HepG2 (cell line): ENCODE data around the gene SERINC5. TPM values are rescaled to one million over a fixed set of nuclear protein-coding genes. Genes with fewer than 3 reads are reported as not detected.
A peak's percentile ranks its signal among the peaks of the same experiment; 100 is the strongest.

ENCODE experiments used
- ATAC-seq: fragments of 200-7000 bp; cut with Tn5 transposase; 3 replicates; pipeline ENCODE4 v1.9.1; 2020; ENCODE audit warnings: mild to moderate bottlenecking, moderate library complexity
- BruUV-seq: library from RNA; stranded (reverse); fragments of 400-500 nt; replicated peaks from 2 replicates; lab custom pipeline; 2021; lab: Mats Ljungman, UMichigan
- CTCF ChIA-PET: fragments of 300-600 bp; formaldehyde crosslinking; extraction: SDS; loops from one replicate; lab custom pipeline; 2021; ENCODE audit warnings: low total read pairs, inconsistent platforms, low intra/inter-chr PET ratio; lab: Yijun Ruan, JAX
- POLR2A ChIA-PET: fragments of 350-600 bp; sonication (Branson Sonifier 250); formaldehyde crosslinking; loops from one replicate; lab custom pipeline; 2020; ENCODE audit warnings: antibody characterized with exemption, inconsistent platforms; lab: Yijun Ruan, JAX
- DNase-seq: peaks from one replicate; pipeline ENCODE4 v3.0.0-alpha.2; 2015; ENCODE audit warnings: low spot score
- FAIRE-seq: peaks from 3 replicates; lab custom pipeline; 2011; peaks lifted over from hg19 to GRCh38; lab: Jason Lieb, UNC
- H2AFZ ChIP-seq: one replicate; pipeline ENCODE4 v1.6.1; 2011; ENCODE audit warnings: low read length, inconsistent platforms
- H3K27ac ChIP-seq: fragments of 300-600 bp; 3 replicates; pipeline ENCODE4 v1.8.0; 2011; ENCODE audit warnings: mixed run types, mild to moderate bottlenecking, mixed read lengths, low read length, inconsistent platforms; ENCODE audit not compliant: insufficient read depth; ENCODE audit errors: extremely low read length
- H3K27me3 ChIP-seq, 2 experiments: fragments of 200-600 bp in 1 of 2; 2 replicates in 1 of 2; 3 replicates in 1 of 2; pipeline versions ENCODE4 v1.6.0 to v1.8.0; 2011; ENCODE audit warnings: low read length in 2 of 2, mild to moderate bottlenecking in 2 of 2, moderate library complexity in 2 of 2, inconsistent platforms in 1 of 2; ENCODE audit not compliant: insufficient read depth in 2 of 2, control insufficient read depth in 1 of 2
- H3K36me3 ChIP-seq, 2 experiments: fragments of 200-600 bp in 1 of 2; replicated peaks in 1 of 2; 2 replicates in 1 of 2; 3 replicates in 1 of 2; pipeline versions ENCODE4 v1.5.1 to v1.8.0; 2011; ENCODE audit warnings: low read length in 2 of 2, inconsistent platforms in 1 of 2; ENCODE audit not compliant: insufficient read depth in 2 of 2, control insufficient read depth in 1 of 2
- H3K4me1 ChIP-seq: 2 replicates; pipeline ENCODE4 v1.5.1; 2012; ENCODE audit warnings: low read length, inconsistent platforms; ENCODE audit not compliant: insufficient read depth
- H3K4me2 ChIP-seq: 2 replicates; pipeline ENCODE4 v1.6.0; 2011; ENCODE audit warnings: low read depth, low read length, inconsistent platforms
- H3K4me3 ChIP-seq, 3 experiments: fragments of 200-600 bp in 1 of 3; sonication (generic), shearing (Covaris generic) in 1 of 3; replicated peaks in 1 of 3; 2 replicates each; pipeline ENCODE4 v1.5.1; 2011 to 2016; ENCODE audit warnings: low read length in 3 of 3, inconsistent platforms in 2 of 3, low read depth in 2 of 3, mild to moderate bottlenecking in 2 of 3, control low read depth in 1 of 3, mixed read lengths in 1 of 3; ENCODE audit not compliant: insufficient read depth in 1 of 3
- H3K79me2 ChIP-seq: one replicate; pipeline ENCODE4 v1.6.1; 2011; ENCODE audit warnings: low read length, inconsistent platforms; ENCODE audit not compliant: insufficient read depth
- H3K9ac ChIP-seq: 2 replicates; pipeline ENCODE4 v1.6.0; 2011; ENCODE audit warnings: mild to moderate bottlenecking, low read depth, low read length, inconsistent platforms; ENCODE audit not compliant: insufficient read depth
- H3K9me3 ChIP-seq: 2 replicates; pipeline ENCODE4 v1.5.1; 2012; ENCODE audit warnings: mild to moderate bottlenecking, low read length
- H4K20me1 ChIP-seq: 2 replicates; pipeline ENCODE4 v1.6.0; 2011; ENCODE audit warnings: inconsistent platforms, mild to moderate bottlenecking, low read length, moderate library complexity; ENCODE audit not compliant: insufficient read depth
- ESRRA ChIP-seq: sonication (generic); formaldehyde crosslinking; IDR thresholded peaks from 2 replicates; pipeline ENCODE4 v1.5.1; 2020; ENCODE audit warnings: mild to moderate bottlenecking, low read depth, missing genetic modification reagents
- NR2C2 ChIP-seq: sonication (generic); formaldehyde crosslinking; IDR thresholded peaks from 2 replicates; pipeline ENCODE4 v1.4.0; 2020; ENCODE audit warnings: missing genetic modification reagents, mild to moderate bottlenecking, moderate library complexity, borderline replicate concordance
- ZNF3 ChIP-seq: IDR thresholded peaks from 2 replicates; pipeline ENCODE4 v1.7.0; 2017; ENCODE audit warnings: inconsistent platforms
- ZNF451 ChIP-seq: sonication (generic); formaldehyde crosslinking; IDR thresholded peaks from 2 replicates; pipeline ENCODE4 v1.5.0; 2020; ENCODE audit warnings: mild to moderate bottlenecking, missing genetic modification reagents
- ZNF598 ChIP-seq: sonication (generic); formaldehyde crosslinking; IDR thresholded peaks from 2 replicates; pipeline ENCODE4 v1.5.1; 2020; ENCODE audit warnings: mild to moderate bottlenecking, missing genetic modification reagents, borderline replicate concordance
- ZNF629 ChIP-seq: sonication (generic); formaldehyde crosslinking; conservative IDR thresholded peaks from 2 replicates; pipeline ENCODE4 v1.5.0; 2020; ENCODE audit warnings: missing genetic modification reagents
- ZNF780A ChIP-seq: sonication (generic); formaldehyde crosslinking; IDR thresholded peaks from 2 replicates; pipeline ENCODE4 v1.8.0; 2022; ENCODE audit warnings: mild to moderate bottlenecking, missing genetic modification reagents, moderate library complexity
- ZNF788 ChIP-seq: sonication (generic); formaldehyde crosslinking; IDR thresholded peaks from 2 replicates; pipeline ENCODE4 v1.5.0; 2020; ENCODE audit warnings: mild to moderate bottlenecking, missing genetic modification reagents, borderline replicate concordance
- WGBS: methylation state at CpG from one replicate; pipeline ENCODE4 v1.1.6; 2017; ENCODE audit warnings: low lambda C conversion rate; 5-methylcytosine and 5-hydroxymethylcytosine counted together
- in situ Hi-C: cut with HindIII; loops from 2 replicates; pipeline ENCODE4 v1.10.0; 2017; ENCODE audit warnings: low pct_unique_long_range_greater_than_20kb; ENCODE audit not compliant: extremely low pct_ligation_motif_present
- intact Hi-C: fragments of 100-400 bp; cut with micrococcal nuclease; formaldehyde crosslinking; loops from one replicate; pipeline ENCODE4 v1.10.0; 2022; ENCODE audit not compliant: unreplicated experiment
- polyA plus RNA-seq, 8 experiments: library from polyadenylated mRNA; depleted of rRNA in 3 of 8; stranded (reverse) in 7 of 8; unstranded in 1 of 8; fragments of >200 nt; fragmentation: Illumina TruSeq in 4 of 8; extraction: Trizol in 4 of 8; gene quantifications; 2 replicates each; pipeline versions ENCODE4 v1.2.1 to v1.2.3, GENCODE V29; 2011 to 2016; ENCODE audit warnings: low read depth in 4 of 8, missing spikeins in 1 of 8, mixed read lengths in 1 of 8; ENCODE audit not compliant: insufficient read depth in 1 of 8
- total RNA-seq, 5 experiments: library from RNA; depleted of rRNA; stranded (reverse); fragments of >200 nt; fragmentation: Illumina TruSeq; extraction: Trizol; gene quantifications; 2 replicates each; pipeline ENCODE4 v1.2.3, GENCODE V29; 2016; ENCODE audit warnings: low read depth in 1 of 5
- TF ChIP-seq, protein P1 (sequence below): sonication (generic); formaldehyde crosslinking; IDR thresholded peaks from 2 replicates; pipeline ENCODE4 v1.4.0; 2020; ENCODE audit warnings: mild to moderate bottlenecking, missing genetic modification reagents
- TF ChIP-seq, protein P2 (sequence below): sonication (generic); formaldehyde crosslinking; IDR thresholded peaks from 2 replicates; pipeline ENCODE4 v1.4.0; 2020; ENCODE audit warnings: missing genetic modification reagents

SERINC5 gene
- total and polyA plus RNA-seq, 2 of the 13 experiments (the other 11 are each of a cell fraction or from before 2014, with no cell fraction given), result 17.3 to 22.8 TPM

DNA sequence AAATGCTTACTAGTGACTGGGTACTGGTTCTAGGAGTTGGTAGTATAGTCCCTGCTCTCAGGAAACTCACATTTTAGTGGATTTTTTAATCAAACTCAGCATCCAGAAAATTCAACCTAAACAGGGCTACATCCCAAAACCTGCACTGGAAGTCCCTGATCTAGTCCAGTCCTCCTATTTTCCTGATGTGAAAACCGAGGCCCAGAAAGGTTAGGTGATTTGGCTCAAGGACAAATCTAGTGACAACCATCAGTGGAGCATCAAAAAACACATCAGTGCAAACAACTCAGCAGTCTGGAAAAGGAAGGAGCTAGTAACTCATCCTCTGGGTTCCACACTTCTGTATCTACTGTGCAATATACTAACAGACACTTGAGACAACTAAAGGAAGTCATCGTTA lies 38.2 kb downstream of the SERINC5 start:
- POLR2A ChIA-PET, result interaction anchor here (1.9 to 3.7 kb wide), 2 partner anchors 13 to 33 kb away, joined by 4 to 15 read pairs; no protein-coding TSS in a partner anchor
- FAIRE-seq (no peak), ATAC-seq (no peak), DNase-seq (no peak)
- no peaks in the 10 kb centered on the region for H3K27me3 ChIP-seq
- H4K20me1 ChIP-seq, result no peaks in the 10 kb centered on the region; the same call in 1 of the 2 replicates
- H3K27ac ChIP-seq, result no peak overlapping the region
- CTCF ChIA-PET, result no interaction called here
- peaks cover 5 to 7% of the 10 kb centered on the region in 2 experiments; a peak in 3 of 5 replicates for H3K36me3 ChIP-seq
- H3K79me2 ChIP-seq, result peaks cover 54% of the 10 kb centered on the region
- no peak overlapping the region for H3K4me2 ChIP-seq
- no TSS peak for BruUV-seq
- in situ Hi-C loops, result no loop called here
- no peaks in the 10 kb centered on the region for H3K9me3 ChIP-seq
- 88% methylated on average over 2 of the region's 2 CpGs for WGBS
- intact Hi-C loops, result no loop called here
- H3K4me1 ChIP-seq, result peaks cover 71% of the 10 kb centered on the region
- TF ChIP-seq, protein P1, sequence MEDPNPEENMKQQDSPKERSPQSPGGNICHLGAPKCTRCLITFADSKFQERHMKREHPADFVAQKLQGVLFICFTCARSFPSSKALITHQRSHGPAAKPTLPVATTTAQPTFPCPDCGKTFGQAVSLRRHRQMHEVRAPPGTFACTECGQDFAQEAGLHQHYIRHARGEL (CRISPR knock-in tag), result no peak
- TF ChIP-seq ZNF451 (CRISPR knock-in tag) (no peak), ZNF598 (CRISPR knock-in tag) (no peak), ZNF629 (peak; percentile 73), ZNF780A (no peak), ESRRA (CRISPR knock-in tag) (0 out of 2 replicates have a peak, but pooled peaks have one; percentile 45), NR2C2 (CRISPR knock-in tag) (no peak), ZNF788 (CRISPR knock-in tag) (no peak), ZNF3 (0 out of 2 replicates have a peak, but pooled peaks have one; percentile 50)
- TF ChIP-seq, protein P2, sequence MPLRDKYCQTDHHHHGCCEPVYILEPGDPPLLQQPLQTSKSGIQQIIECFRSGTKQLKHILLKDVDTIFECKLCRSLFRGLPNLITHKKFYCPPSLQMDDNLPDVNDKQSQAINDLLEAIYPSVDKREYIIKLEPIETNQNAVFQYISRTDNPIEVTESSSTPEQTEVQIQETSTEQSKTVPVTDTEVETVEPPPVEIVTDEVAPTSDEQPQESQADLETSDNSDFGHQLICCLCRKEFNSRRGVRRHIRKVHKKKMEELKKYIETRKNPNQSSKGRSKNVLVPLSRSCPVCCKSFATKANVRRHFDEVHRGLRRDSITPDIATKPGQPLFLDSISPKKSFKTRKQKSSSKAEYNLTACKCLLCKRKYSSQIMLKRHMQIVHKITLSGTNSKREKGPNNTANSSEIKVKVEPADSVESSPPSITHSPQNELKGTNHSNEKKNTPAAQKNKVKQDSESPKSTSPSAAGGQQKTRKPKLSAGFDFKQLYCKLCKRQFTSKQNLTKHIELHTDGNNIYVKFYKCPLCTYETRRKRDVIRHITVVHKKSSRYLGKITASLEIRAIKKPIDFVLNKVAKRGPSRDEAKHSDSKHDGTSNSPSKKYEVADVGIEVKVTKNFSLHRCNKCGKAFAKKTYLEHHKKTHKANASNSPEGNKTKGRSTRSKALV (CRISPR knock-in tag), result no peak
- H3K9ac ChIP-seq, result no peak overlapping the region
- H3K4me3 ChIP-seq, result no peak overlapping the region
- no peak overlapping the region for H2AFZ ChIP-seq
